ENCODE data around the gene ALDH2.
"Not testable (repeated sequence)": the region's sequence is repeated elsewhere in the genome, so short reads cannot be mapped to it uniquely, and the experiment has no call there.

ALDH2 gene

GRCh38 chr12:111749391-111749790 is 17.3 kb upstream of the ALDH2 start:
- Mint-ChIP-seq H3K36me3 (ENCODE audit: low read depth) (peaks cover 2% of the 10 kb centered on the region), H3K4me3 (no peak overlapping the region), H3K4me1 (ENCODE audit: low read depth) (no peaks in the 10 kb centered on the region), H3K9me3 (no peaks in the 10 kb centered on the region), H3K27me3 (ENCODE audit: low read depth) (no peaks in the 10 kb centered on the region), H3K27ac (no peak overlapping the region)

- Mint-ChIP-seq H3K9me3 (no peaks in the 10 kb centered on the region), H3K27me3 (ENCODE audit: low read depth) (no peaks in the 10 kb centered on the region), H3K4me1 (ENCODE audit: low read depth) (peaks cover 10% of the 10 kb centered on the region), H3K27ac (no peak overlapping the region), H3K4me3 (no peak overlapping the region), H3K36me3 (ENCODE audit: low read depth) (no peaks in the 10 kb centered on the region)
These were observed 13.4 kb upstream of the ALDH2 start for GRCh38 chr12:111753144-111753881.

- no peak overlapping the region for H3K27ac Mint-ChIP-seq
- H3K36me3 Mint-ChIP-seq (ENCODE audit: low read depth), result no peaks in the 10 kb centered on the region
- H3K4me3 Mint-ChIP-seq, result no peak overlapping the region
- no peaks in the 10 kb centered on the region for H3K27me3 Mint-ChIP-seq (ENCODE audit: low read depth)
- no peaks in the 10 kb centered on the region for H3K9me3 Mint-ChIP-seq
- peaks cover 13% of the 10 kb centered on the region for H3K4me1 Mint-ChIP-seq (ENCODE audit: low read depth)
These were observed 12.1 kb upstream of the ALDH2 start for GRCh38 chr12:111754671-111755070.

- Mint-ChIP-seq H3K27ac (no peak overlapping the region), H3K27me3 (ENCODE audit: low read depth) (peaks cover 5% of the 10 kb centered on the region), H3K9me3 (no peaks in the 10 kb centered on the region), H3K36me3 (ENCODE audit: low read depth) (no peaks in the 10 kb centered on the region), H3K4me3 (no peak overlapping the region), H3K4me1 (ENCODE audit: low read depth) (peaks cover 13% of the 10 kb centered on the region)
These were observed 10.5 kb upstream of the ALDH2 start for GRCh38 chr12:111756196-111756595.

- Mint-ChIP-seq H3K9me3 (no peaks in the 10 kb centered on the region), H3K4me3 (no peak overlapping the region), H3K36me3 (ENCODE audit: low read depth) (no peaks in the 10 kb centered on the region), H3K27ac (no peak overlapping the region), H3K27me3 (ENCODE audit: low read depth) (peaks cover 5% of the 10 kb centered on the region), H3K4me1 (ENCODE audit: low read depth) (peaks cover 13% of the 10 kb centered on the region)
These were observed 10.1 kb upstream of the ALDH2 start for GRCh38 chr12:111756681-111757080.

- Mint-ChIP-seq H3K36me3 (ENCODE audit: low read depth) (no peaks in the 10 kb centered on the region), H3K4me1 (ENCODE audit: low read depth) (peaks cover 16% of the 10 kb centered on the region), H3K27ac (peak overlapping the region; percentile 68), H3K9me3 (no peaks in the 10 kb centered on the region), H3K4me3 (no peak overlapping the region), H3K27me3 (ENCODE audit: low read depth) (peaks cover 12% of the 10 kb centered on the region)
These were observed 9.2 kb upstream of the ALDH2 start for GRCh38 chr12:111757361-111758119.

GRCh38 chr12:111758120-111758561 is 8.6 kb upstream of the ALDH2 start:
- Mint-ChIP-seq H3K36me3 (ENCODE audit: low read depth) (no peaks in the 10 kb centered on the region), H3K4me3 (no peak overlapping the region), H3K4me1 (ENCODE audit: low read depth) (peaks cover 16% of the 10 kb centered on the region), H3K27me3 (ENCODE audit: low read depth) (peaks cover 12% of the 10 kb centered on the region), H3K9me3 (no peaks in the 10 kb centered on the region), H3K27ac (no peak overlapping the region)

GRCh38 chr12:111759271-111759670 is 7.5 kb upstream of the ALDH2 start:
- Mint-ChIP-seq H3K27me3 (ENCODE audit: low read depth) (peaks cover 20% of the 10 kb centered on the region), H3K4me1 (ENCODE audit: low read depth) (peaks cover 16% of the 10 kb centered on the region), H3K36me3 (ENCODE audit: low read depth) (no peaks in the 10 kb centered on the region), H3K27ac (no peak overlapping the region), H3K9me3 (no peaks in the 10 kb centered on the region), H3K4me3 (no peak overlapping the region)

- Mint-ChIP-seq H3K9me3 (no peaks in the 10 kb centered on the region), H3K4me3 (no peak overlapping the region), H3K36me3 (ENCODE audit: low read depth) (no peaks in the 10 kb centered on the region), H3K4me1 (ENCODE audit: low read depth) (peaks cover 16% of the 10 kb centered on the region), H3K27me3 (ENCODE audit: low read depth) (peaks cover 25% of the 10 kb centered on the region), H3K27ac (no peak overlapping the region)
These were observed 6.7 kb upstream of the ALDH2 start for GRCh38 chr12:111759991-111760390.

GRCh38 chr12:111761099-111761498 is 5.6 kb upstream of the ALDH2 start:
- peaks cover 34% of the 10 kb centered on the region for H3K27me3 Mint-ChIP-seq (ENCODE audit: low read depth)
- H3K27ac Mint-ChIP-seq, result no peak overlapping the region
- H3K9me3 Mint-ChIP-seq, result no peaks in the 10 kb centered on the region
- no peaks in the 10 kb centered on the region for H3K36me3 Mint-ChIP-seq (ENCODE audit: low read depth)
- no peak overlapping the region for H3K4me3 Mint-ChIP-seq
- H3K4me1 Mint-ChIP-seq (ENCODE audit: low read depth), result peaks cover 16% of the 10 kb centered on the region

GRCh38 chr12:111761706-111762105 is 5.0 kb upstream of the ALDH2 start:
- Mint-ChIP-seq H3K36me3 (ENCODE audit: low read depth) (peaks cover 2% of the 10 kb centered on the region), H3K9me3 (no peaks in the 10 kb centered on the region), H3K27me3 (ENCODE audit: low read depth) (peaks cover 38% of the 10 kb centered on the region), H3K4me1 (ENCODE audit: low read depth) (peaks cover 19% of the 10 kb centered on the region), H3K27ac (no peak overlapping the region), H3K4me3 (no peak overlapping the region)

- H3K9me3 Mint-ChIP-seq; H3K27ac Mint-ChIP-seq; H3K36me3 Mint-ChIP-seq (ENCODE audit: low read depth); H3K4me3 Mint-ChIP-seq: not testable (repeated sequence)
- Mint-ChIP-seq H3K27me3 (ENCODE audit: low read depth) (peaks cover 54% of the 10 kb centered on the region), H3K4me1 (ENCODE audit: low read depth) (peaks cover 13% of the 10 kb centered on the region)
These were observed 3.2 kb upstream of the ALDH2 start for GRCh38 chr12:111763552-111763951.

- H3K4me1 Mint-ChIP-seq (ENCODE audit: low read depth), result peaks cover 12% of the 10 kb centered on the region
- no peak overlapping the region for H3K4me3 Mint-ChIP-seq
- H3K27ac Mint-ChIP-seq, result no peak overlapping the region
These were observed 2.5 kb upstream of the ALDH2 start for GRCh38 chr12:111764120-111764821.

GRCh38 chr12:111767362-111768158 is 827 bp downstream of the ALDH2 start:
- H3K27me3 Mint-ChIP-seq (ENCODE audit: low read depth), result peaks cover 46% of the 10 kb centered on the region
- H3K4me3 Mint-ChIP-seq, result peak overlapping the region; percentile 74
- peaks cover 6% of the 10 kb centered on the region for H3K4me1 Mint-ChIP-seq (ENCODE audit: low read depth)
- H3K9me3 Mint-ChIP-seq, result no peaks in the 10 kb centered on the region
- peaks cover 2% of the 10 kb centered on the region for H3K36me3 Mint-ChIP-seq (ENCODE audit: low read depth)
- no peak overlapping the region for H3K27ac Mint-ChIP-seq

More at GRCh38 chr12:111764120-111764821, 2.5 kb upstream of the ALDH2 start:
- Mint-ChIP-seq H3K36me3 (ENCODE audit: low read depth) (peaks cover 2% of the 10 kb centered on the region), H3K27me3 (ENCODE audit: low read depth) (peaks cover 54% of the 10 kb centered on the region), H3K9me3 (no peaks in the 10 kb centered on the region)
